ENCODE results near the gene ZNF276.

ZNF276 gene

DNA sequence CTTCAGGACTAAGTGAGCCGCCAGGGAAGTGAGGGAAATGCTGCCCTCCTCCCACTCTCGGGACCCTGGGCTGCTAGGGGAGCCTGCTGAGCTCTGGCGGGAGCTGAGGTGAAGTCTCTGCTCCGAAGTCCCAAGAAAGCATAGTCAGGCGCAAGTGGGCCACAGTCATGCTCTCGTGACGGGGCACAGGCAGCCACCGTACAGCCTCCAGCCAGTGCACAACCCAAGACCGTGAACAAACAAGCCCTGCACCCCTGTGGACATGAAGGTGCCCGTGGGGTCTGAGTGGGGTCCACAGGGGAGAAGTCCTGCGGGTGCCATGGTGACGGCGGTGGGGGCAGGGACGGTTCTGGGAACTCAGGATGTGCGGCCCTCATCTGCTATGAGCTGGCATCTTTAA lies 24.7 kb downstream of the ZNF276 start:
- Histone ChIP-seq H3K4me3 (ENCODE audit: low read depth, low read length) (no peak overlapping the region), H3K9me3 (ENCODE audit: severe bottlenecking) (no peaks in the 10 kb centered on the region), H3K27me3 (ENCODE audit: insufficient read depth, low read depth, severe bottlenecking) (no peaks in the 10 kb centered on the region), H3K36me3 (peaks cover 61% of the 10 kb centered on the region), H3K27ac (no peak overlapping the region)
- DNase-seq, result no peak
- no peak for TF ChIP-seq CTCF (IDR thresholded peaks at IDR 0.05; ENCODE audit: low read depth, low read length)

DNA sequence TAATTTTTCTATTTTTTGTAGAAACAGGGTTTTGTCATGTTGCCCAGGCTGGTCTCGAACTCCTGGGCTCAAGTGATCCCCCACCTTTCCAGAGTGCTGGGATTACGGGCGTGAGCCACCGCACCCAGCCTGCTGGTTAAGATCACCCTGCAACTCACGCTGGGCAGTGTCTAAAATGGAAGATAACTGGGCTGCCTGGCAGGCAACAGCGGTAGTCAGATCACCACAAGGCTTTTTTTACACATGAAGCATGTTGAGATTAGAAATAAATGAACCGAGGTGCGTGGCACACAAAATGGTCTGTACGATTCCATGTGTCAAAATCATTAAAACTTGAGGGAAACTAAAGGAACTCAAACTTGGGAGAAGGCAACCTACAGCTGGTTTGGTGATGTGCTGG lies 26.7 kb downstream of the ZNF276 start:
- Histone ChIP-seq H3K36me3 (peaks cover 63% of the 10 kb centered on the region), H3K27me3 (ENCODE audit: insufficient read depth, low read depth, severe bottlenecking) (no peaks in the 10 kb centered on the region), H3K27ac (no peak overlapping the region), H3K4me3 (ENCODE audit: low read depth, low read length) (no peak overlapping the region), H3K9me3 (ENCODE audit: severe bottlenecking) (no peaks in the 10 kb centered on the region)
- DNase-seq, result no peak
- TF ChIP-seq CTCF (IDR thresholded peaks at IDR 0.05; ENCODE audit: low read depth, low read length), result no peak

DNA sequence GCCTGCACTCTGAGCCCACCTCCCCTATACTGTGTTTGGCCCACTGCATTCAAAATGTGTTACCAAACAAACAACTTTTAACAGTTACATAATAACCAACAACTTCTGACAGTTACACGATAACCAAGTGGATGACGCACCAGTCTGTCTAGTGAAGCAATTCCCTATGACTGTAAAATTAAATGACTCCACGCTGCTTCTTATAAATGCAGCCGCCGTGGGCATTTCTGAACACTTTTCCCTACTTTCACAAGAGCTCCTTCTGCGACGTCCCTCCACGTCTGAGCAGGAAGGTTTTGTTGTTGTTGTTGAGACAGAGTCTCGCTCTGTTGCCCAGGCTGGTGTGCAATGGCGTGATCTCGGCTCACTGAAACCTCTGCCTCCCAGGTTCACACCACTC lies 27.6 kb downstream of the ZNF276 start:
- no peak for TF ChIP-seq CTCF (IDR thresholded peaks at IDR 0.05; ENCODE audit: low read depth, low read length)
- Histone ChIP-seq H3K27me3 (ENCODE audit: insufficient read depth, low read depth, severe bottlenecking) (no peaks in the 10 kb centered on the region), H3K4me3 (ENCODE audit: low read depth, low read length) (no peak overlapping the region), H3K36me3 (peaks cover 54% of the 10 kb centered on the region), H3K27ac (no peak overlapping the region), H3K9me3 (ENCODE audit: severe bottlenecking) (no peaks in the 10 kb centered on the region)
- no peak for DNase-seq

DNA sequence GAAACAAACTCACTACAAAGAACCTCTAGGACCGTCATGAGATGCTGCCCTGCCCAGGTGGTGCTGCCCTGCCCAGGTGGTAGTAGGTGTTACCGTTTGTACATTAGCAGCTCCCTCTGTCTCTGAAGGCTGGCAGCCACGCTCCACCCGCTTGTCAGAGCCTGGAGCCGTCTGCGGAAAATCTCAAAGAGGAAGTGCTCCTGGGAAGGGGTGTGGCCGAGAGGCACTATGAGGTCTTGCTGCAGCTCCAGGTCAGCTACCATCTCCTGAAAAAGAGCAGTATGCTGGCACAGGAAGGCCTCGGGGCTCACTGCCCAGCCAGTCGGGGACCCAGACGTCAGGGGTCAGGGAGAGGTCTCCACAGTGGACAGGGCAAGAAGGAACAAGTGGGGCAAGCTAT lies 28.3 kb downstream of the ZNF276 start:
- no peak overlapping the region for H3K27ac ChIP-seq
- H3K27me3 ChIP-seq (ENCODE audit: insufficient read depth, low read depth, severe bottlenecking), result no peaks in the 10 kb centered on the region
- no peak for DNase-seq
- H3K36me3 ChIP-seq, result peaks cover 47% of the 10 kb centered on the region
- no peak overlapping the region for H3K4me3 ChIP-seq (ENCODE audit: low read depth, low read length)
- no peaks in the 10 kb centered on the region for H3K9me3 ChIP-seq (ENCODE audit: severe bottlenecking)
- no peak for TF ChIP-seq CTCF (IDR thresholded peaks at IDR 0.05; ENCODE audit: low read depth, low read length)

DNA sequence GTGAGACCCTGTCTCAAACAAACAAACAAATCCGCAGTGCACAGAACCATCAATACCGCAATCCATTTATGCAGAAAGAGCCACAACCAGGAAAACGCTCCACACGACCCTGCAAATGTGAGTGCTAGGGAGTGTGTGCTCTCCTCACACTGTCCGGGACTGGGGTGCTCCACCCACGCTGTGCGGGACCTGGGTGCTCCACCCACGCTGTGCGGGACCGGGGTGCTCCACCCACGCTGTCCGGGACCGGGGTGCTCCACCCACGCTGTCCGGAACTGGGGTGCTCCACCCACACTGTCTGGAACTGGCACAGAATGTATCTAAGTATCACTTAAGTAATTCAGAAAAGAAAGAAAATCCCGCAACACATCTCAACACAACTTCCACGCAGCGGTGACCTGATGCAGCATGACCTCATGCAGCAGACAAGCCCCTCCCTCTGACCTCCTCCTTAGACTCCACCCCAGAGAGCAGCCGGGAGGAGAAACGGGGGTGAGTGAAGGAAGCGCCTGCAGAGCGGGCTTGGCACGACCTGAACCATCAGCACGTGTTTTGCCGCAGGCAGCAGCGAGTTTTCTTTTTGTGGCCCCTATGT lies 38.5 kb downstream of the ZNF276 start:
- no peaks in the 10 kb centered on the region for H3K27me3 ChIP-seq (ENCODE audit: insufficient read depth, low read depth, severe bottlenecking)
- peaks cover 37% of the 10 kb centered on the region for H3K36me3 ChIP-seq

More for the DNA sequence above, 38.5 kb downstream of the ZNF276 start:
- Histone ChIP-seq H3K9me3 (ENCODE audit: severe bottlenecking) (no peaks in the 10 kb centered on the region), H3K27ac (no peak overlapping the region), H3K4me3 (ENCODE audit: low read depth, low read length) (no peak overlapping the region)
- DNase-seq, result no peak
- TF ChIP-seq CTCF (IDR thresholded peaks at IDR 0.05; ENCODE audit: low read depth, low read length), result no peak
